ENCODE results near the gene CREBRF. TPM values are rescaled to one million over a fixed set of nuclear protein-coding genes. Genes with fewer than 3 reads are reported as not detected.

The CREBRF gene
- total and polyA plus RNA-seq, 9 of the 15 experiments (the other 6 are each of a cell fraction or from before 2014, with no cell fraction given), result 1.1 to 4.9 (median 2.9) TPM

GRCh38 chr5:173018358-173018757, 37.8 kb upstream of the CREBRF start:
- FAIRE-seq, result no peak
- POLR2A ChIA-PET, result interaction anchor here (1.0 kb wide), 1 partner anchor 23 kb away, joined by 3 read pairs; no protein-coding TSS in a partner anchor

More at GRCh38 chr5:173018358-173018757, 37.8 kb upstream of the CREBRF start:
- peaks cover 5 to 20% of the 10 kb centered on the region in 2 experiments; a peak in 4 of 5 replicates for H3K4me1 ChIP-seq (replicated peaks in 1 of 2; ENCODE audit: control insufficient read depth in 2 of 2, insufficient read depth in 2 of 2, low read length in 2 of 2)
- no peak overlapping the region for H2AFZ ChIP-seq (ENCODE audit: low read depth, low read length)
- H3K4me3 ChIP-seq, result no peak overlapping the region
- no peaks in the 10 kb centered on the region for H3K27me3 ChIP-seq (ENCODE audit: control insufficient read depth in 2 of 2, insufficient read depth in 2 of 2, low read length in 2 of 2)
- ATAC-seq (no peak), DNase-seq (ENCODE audit: extremely low read depth in 1 of 4, low spot score in 3 of 4) (no peak)
- no peaks in the 10 kb centered on the region for H3K9me3 ChIP-seq (replicated peaks; ENCODE audit: control insufficient read depth, insufficient read depth, low read depth, low read length)
- no peak overlapping the region; the same call in 2 of the 3 replicates for H3K27ac ChIP-seq (ENCODE audit: extremely low read depth, low read depth, low read length)
- 0 out of 2 replicates have a peak, but pooled peaks cover 9% of the 10 kb centered on the region for H4K20me1 ChIP-seq (replicated peaks; ENCODE audit: control insufficient read depth, insufficient read depth, low read length)
- intact Hi-C loops (cut with micrococcal nuclease), result no loop called here
- H3K4me2 ChIP-seq (ENCODE audit: insufficient read depth, low read length), result no peak overlapping the region
- H3K9ac ChIP-seq (ENCODE audit: insufficient read depth in 1 of 2, low read depth in 2 of 2, low read length in 2 of 2), result no peak overlapping the region
- WGBS (ENCODE audit: insufficient coverage, low coverage, missing lambda C conversion rate), result 91% methylated on average over 4 of the region's 4 CpGs
- in situ Hi-C loops (cut with MboI), result no loop called here
- no TSS peak for BruUV-seq (replicated peaks)
- H3K9me1 ChIP-seq (ENCODE audit: control insufficient read depth, insufficient read depth, low read length), result no peaks in the 10 kb centered on the region
- TF ChIP-seq TFE3 (CRISPR knock-in tag; IDR thresholded peaks at IDR 0.05), result no peak
- no peak for TF ChIP-seq ADNP (tag; IDR thresholded peaks at IDR 0.05)
- no peak for TF ChIP-seq IRF9 (tag; IDR thresholded peaks at IDR 0.05)
- TF ChIP-seq WHSC1 (IDR thresholded peaks at IDR 0.05; ENCODE audit: low read length), result no peak
- TF ChIP-seq ZNF239 (CRISPR knock-in tag; IDR thresholded peaks at IDR 0.05), result no peak
- no peak for TF ChIP-seq HMBOX1 (IDR thresholded peaks at IDR 0.05)
- no peak for TF ChIP-seq BCL6 (CRISPR knock-in tag; IDR thresholded peaks at IDR 0.05)
- TF ChIP-seq NCOR1 (IDR thresholded peaks at IDR 0.05), result no peak
- no peak for TF ChIP-seq ZNF79 (CRISPR knock-in tag; IDR thresholded peaks at IDR 0.05; ENCODE audit: low read depth)
- no peak for TF ChIP-seq ZNF347 (CRISPR knock-in tag; IDR thresholded peaks at IDR 0.05; ENCODE audit: low read depth)
- no peak for TF ChIP-seq ELF4 (CRISPR knock-in tag; IDR thresholded peaks at IDR 0.05)
- no peak for TF ChIP-seq SP2 (IDR thresholded peaks at IDR 0.05; ENCODE audit: extremely low read depth, low read depth, low read length, poor library complexity, severe bottlenecking)
- CTCF ChIA-PET (ENCODE audit: low intra/inter-chr PET ratio), result no interaction called here
- H3K36me3 ChIP-seq (ENCODE audit: control insufficient read depth, insufficient read depth, low read length), result peaks cover 52% of the 10 kb centered on the region
- peaks cover 83% of the 10 kb centered on the region for H3K79me2 ChIP-seq (ENCODE audit: control insufficient read depth, insufficient read depth, low read length)
